GM13976 (cell line): ENCODE results near the gene OCLN.
"Not testable (repeated sequence)": the region's sequence is repeated elsewhere in the genome, so short reads cannot be mapped to it uniquely, and the experiment has no call there.

Experiments
- DNase-seq: peaks from one replicate; pipeline ENCODE4 v3.0.0; 2012; ENCODE audit warnings: low spot score
- in situ Hi-C: fragments of 300-500 bp; cut with MboI; formaldehyde crosslinking; loops from one replicate; pipeline ENCODE4 v1.12.0; 2022; ENCODE audit warnings: low sequenced_read_pairs, mixed read lengths, inconsistent platforms; ENCODE audit not compliant: unreplicated experiment
- TF ChIP-seq, protein P1 (sequence below): IDR thresholded peaks from 2 replicates; pipeline ENCODE4 v1.5.1; 2012; ENCODE audit warnings: borderline replicate concordance, mild to moderate bottlenecking; ENCODE audit not compliant: insufficient read depth; ENCODE audit errors: extremely low read depth, missing control alignments, control extremely low read depth

The OCLN gene

DNA sequence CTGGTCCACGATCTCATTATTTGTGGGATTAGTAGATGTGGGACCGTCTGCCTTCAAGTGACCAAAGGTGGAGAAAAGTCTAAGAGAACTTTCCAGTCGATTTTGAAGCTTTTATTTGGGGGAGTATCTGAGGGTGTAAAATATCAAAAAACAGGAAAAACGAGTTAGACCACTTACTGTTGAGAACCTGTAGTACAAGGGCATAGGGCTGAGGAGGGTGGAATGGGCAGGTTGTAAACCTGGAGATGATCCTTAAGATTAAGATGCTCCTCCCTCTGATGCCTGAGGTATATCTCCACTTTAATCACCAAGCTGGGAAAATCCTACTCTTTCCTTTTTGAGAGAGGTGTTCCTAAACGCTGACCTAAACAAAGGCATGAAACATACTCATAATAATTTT lies 35.4 kb downstream of the OCLN start:
- DNase-seq, result no peak
- TF ChIP-seq, protein P1, sequence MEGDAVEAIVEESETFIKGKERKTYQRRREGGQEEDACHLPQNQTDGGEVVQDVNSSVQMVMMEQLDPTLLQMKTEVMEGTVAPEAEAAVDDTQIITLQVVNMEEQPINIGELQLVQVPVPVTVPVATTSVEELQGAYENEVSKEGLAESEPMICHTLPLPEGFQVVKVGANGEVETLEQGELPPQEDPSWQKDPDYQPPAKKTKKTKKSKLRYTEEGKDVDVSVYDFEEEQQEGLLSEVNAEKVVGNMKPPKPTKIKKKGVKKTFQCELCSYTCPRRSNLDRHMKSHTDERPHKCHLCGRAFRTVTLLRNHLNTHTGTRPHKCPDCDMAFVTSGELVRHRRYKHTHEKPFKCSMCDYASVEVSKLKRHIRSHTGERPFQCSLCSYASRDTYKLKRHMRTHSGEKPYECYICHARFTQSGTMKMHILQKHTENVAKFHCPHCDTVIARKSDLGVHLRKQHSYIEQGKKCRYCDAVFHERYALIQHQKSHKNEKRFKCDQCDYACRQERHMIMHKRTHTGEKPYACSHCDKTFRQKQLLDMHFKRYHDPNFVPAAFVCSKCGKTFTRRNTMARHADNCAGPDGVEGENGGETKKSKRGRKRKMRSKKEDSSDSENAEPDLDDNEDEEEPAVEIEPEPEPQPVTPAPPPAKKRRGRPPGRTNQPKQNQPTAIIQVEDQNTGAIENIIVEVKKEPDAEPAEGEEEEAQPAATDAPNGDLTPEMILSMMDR, result no peak
- in situ Hi-C loops, result no loop called here

DNA sequence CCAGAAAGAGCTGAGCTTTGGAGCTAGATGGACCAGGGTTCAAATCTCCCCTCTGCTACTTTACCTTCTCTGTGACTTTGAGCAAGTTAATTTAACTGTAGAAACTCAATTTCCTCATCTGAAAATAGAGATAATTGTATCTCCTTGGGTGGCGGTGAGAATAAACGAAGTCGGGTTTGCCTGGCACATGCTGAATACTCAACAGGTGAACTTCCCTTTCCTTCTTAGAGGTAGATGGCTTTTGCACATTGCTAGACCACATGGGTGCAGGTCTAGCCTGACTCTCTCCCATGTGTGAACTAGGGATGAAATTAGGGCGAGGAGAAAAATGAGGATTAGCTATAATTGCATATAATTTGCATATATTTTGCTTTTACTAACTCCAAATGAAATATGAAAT lies 36.0 kb downstream of the OCLN start:
- in situ Hi-C loops, result no loop called here
- TF ChIP-seq, protein P1, result no peak
- DNase-seq, result no peak

DNA sequence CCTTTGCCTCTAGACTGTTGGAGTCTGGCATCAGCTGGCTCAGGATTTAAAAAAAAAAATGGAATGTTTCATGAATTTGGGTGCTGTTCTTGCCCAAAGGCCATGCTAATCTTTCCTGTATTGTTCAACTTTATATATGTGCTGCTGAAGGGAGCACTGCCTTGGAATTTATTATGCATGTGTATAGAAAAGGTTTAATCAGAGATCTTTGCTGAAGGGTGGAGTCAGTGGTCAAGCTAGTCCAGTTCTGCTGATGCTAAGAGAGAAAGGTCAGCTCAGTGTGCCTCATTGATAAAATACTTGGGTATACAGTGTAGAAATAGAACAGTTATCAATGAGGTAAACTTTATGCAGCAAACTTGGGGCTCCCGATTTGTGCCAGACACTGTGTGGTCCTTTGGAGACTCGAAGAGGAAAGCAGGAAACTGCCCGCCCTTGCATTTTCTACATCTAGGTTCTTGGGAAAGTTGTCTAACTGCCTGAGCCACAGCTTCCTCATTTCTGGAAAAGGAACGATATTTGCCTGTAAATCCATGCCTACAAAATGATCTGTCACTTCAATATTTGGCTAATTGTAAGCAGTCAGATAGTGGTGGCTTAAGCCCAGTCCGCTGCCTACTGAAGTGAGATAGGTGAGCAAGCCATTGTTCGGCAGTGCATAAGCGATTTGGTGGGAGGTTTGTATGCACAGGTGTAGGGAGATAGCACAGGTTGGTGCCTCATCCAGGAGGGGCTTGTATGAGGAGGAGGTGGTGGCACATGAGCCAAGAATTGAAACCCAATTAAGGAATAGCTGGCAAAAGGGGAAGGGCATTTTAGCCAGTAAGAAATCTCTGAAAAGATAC lies 38.2 kb downstream of the OCLN start:
- TF ChIP-seq, protein P1, result no peak
- no peak for DNase-seq
- in situ Hi-C loops, result no loop called here

DNA sequence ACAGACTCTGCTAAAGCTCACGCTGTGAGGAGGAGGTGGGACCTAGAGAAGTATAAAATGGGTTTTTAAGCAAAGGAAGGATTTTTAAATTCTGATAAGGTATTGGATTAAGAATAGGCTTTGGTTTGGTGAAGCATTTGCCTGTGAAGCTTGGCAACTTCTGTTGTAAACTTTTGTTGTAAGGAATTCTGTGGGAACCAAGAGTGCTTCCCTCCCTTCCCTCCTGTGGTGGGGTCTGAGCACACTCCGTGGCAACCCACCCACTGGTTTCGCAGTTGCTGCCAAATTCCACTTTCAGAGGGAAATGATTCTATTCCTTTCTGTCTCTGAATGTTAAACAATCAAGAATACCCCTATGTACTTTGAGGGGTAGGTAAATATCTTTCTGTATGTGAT lies 38.8 kb downstream of the OCLN start:
- DNase-seq, result no peak
- TF ChIP-seq, protein P1, result no peak
- in situ Hi-C loops, result no loop called here

DNA sequence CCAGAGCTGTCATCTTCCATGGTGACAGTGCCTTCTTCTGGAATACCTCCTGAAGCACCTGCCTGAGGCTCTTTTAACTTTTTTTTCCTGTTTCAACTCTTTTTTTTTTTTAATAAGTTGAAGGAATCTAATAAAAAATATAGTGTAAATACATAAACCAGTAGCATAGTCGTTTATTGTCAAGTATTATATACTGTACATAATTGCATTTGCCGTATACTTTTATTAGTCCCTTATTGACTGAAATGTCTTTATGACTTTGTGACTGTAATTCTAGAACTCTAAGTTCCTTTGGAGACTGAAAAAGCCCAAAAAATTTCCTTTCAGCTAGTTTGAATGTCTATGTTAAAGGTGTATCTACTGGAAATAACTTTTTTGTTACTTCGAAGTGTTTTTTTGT lies 45.3 kb downstream of the OCLN start:
- in situ Hi-C loops, DNase-seq: not testable (repeated sequence)

DNA sequence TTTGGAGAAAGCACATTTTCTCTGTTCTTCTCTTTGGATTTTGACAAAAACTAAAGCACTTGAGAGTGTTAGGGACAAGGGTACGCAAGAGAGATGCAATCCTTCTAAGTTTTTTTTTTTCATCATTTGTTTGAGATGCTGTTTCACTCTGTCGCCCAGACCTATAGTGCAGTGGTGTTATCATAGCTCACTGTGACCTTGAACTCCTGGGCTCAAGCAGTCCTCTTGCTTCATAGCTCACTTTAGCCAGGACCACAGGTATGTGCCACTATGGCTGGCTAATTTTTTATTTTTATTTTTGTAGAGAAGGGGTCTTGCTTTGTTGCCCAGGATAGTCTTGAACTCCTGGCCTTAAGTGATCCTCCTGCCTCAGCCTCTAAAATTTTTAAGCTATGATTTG lies 46.1 kb downstream of the OCLN start:
- in situ Hi-C loops, DNase-seq: not testable (repeated sequence)

DNA sequence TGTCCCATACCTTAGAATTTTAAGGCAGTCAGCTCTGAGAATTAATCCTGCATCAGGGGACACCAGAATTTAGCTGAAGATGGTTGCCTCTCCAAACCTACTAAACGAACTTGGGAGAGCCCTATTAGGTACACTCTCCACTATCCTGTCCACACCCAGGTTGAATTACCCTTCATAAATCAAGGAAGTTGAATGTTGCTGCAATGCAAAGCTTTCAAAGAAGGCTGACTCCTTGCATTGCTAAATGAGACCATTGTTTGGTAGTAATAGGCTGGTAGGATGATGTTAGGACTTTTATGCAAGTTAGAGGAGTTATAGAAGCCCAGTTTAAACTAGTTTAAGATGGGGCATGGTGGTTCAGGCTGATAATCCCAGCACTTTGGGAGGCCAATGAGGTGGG lies 48.8 kb downstream of the OCLN start:
- in situ Hi-C loops, DNase-seq: not testable (repeated sequence)

DNA sequence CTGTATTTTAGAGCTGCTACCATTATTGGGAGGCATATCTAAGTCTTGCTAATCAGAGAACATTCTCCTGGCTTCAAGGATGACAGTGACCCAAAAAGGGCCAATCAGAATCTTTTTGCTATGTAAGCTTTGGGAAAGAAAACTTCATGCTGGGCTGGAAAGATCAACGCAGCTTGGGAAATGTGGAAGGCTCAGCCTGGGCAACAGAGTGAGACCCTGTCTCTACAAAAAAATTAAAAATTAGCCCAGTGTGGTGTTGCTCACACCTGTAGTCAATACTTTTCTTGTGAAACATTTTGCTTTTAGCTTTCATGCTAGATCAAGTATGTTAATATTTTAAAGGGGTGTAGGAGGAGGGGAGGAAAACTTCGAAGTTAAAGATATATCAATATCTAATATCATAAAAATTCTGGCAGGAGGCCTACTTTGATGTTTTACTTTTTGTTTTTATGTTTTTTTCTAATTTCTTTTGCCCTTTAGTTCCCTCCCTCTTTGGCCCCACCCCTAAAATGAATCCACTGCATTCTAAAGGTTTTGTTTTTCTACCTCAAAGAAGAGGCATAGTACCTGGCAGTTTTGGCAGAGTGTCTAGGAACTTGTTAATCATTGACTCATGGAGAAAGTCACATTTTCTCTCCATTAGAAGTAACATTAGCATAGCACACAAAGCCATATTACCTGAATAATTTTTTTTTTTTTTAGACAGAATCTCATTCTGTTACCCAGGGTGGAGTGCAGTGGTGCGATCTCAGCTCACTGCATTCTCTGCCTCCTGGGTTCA lies 50.4 kb downstream of the OCLN start:
- DNase-seq, in situ Hi-C loops: not testable (repeated sequence)

DNA sequence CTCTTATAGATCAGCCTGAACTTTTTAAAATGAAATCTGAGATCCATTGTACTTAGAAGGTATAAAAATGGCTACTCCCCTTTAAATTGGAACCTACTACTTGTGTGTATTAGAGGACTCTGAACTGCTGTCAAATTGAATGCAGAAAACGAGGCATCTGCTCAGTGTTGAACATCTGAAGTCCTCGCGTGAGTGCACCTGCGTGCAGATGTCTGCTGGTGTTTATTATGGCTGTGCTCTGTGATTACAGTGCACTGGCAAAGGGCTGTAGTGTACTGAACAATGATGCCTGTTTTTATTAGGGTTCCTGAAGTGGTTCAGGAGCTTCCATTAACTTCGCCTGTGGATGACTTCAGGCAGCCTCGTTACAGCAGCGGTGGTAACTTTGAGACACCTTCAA lies 52.0 kb downstream of the OCLN start:
- DNase-seq, in situ Hi-C loops: not testable (repeated sequence)

DNA sequence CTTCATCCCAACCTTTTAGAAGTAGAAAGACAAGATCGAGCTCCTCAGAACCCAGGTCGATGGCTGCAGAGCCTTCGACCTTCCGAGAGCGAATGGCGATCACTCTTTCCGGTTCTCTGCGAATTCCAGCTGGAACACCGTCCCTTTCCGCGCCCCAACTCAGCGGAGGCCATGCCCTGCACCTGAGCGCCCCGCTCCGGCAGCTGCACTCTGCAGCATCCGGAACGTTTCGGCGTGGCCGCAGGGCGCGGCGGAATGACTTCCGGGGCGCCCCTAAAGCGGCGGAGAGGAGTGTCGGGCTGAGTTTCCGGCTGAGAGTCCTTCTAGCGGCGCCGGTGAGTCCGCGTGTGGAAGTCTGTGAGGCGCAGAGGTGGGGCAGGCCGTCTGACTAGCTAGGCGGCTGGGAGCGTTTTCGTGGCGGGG lies 67.3 kb downstream of the OCLN start, which contains the start of gene GTF2H2C:
Gene GTF2H2C, plus strand, starts transcription at position 284 of the 423 bp plus-strand sequence. CDS start 4,942 bp downstream, outside the sequence.
- DNase-seq, in situ Hi-C loops: not testable (repeated sequence)

DNA sequence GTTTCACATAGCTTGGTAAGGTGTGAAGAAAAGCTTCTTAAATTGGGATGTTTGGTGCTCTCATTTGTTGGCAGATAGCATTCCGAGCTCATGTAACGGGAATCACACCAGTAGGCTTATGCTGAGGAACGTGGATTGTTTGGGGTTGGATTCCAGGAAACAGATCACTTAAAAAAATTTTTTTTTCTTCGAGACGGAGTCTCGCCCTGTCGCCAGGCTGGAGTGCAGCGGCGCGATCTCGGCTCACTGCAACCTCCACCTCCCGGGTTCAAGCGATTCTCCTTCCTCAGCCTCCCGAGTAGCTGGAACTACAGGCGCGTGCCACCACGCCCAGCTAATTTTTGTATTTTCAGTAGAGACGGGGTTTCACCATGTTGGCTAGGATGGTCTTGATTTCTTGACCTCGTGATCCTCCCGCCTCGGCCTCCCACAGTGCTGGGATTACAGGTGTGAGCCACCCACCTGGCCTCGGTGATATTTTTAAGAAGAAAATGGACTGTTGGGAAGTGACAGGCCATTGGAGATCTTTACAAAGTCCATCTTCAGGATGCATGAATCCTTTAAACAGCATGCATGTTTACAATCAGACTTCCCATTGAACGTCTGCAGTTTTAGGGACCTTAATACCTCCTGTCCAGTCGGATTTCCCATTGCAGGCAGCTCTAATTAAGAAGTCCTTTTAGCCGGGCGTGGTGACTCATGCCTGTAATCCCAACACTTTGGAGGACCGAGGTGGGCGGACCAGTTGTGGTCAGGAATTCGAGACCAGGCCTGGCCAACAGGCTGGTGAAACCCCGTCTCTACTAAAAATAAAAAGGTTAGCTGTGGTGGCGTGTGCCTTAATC lies 68.2 kb downstream of the OCLN start:
- DNase-seq, in situ Hi-C loops: not testable (repeated sequence)

DNA sequence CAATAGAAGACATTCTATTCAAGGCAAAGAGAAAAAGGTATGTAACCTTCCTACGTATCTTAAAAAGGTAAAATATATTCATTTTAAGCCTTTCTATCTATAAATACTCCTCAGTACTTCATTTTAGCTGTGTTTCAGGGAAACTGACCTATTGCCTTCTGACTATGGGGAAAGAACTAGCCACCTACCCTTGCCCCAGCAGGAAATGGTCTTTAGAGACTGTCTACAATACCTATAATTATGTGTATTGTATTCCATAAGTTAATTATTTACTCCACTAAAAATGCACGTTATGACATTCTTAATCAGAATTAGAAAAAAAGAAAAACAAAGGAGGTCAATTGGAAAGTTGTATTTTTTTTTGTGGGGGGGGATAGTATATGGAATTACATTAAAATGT lies 73.6 kb downstream of the OCLN start:
- DNase-seq, in situ Hi-C loops: not testable (repeated sequence)

DNA sequence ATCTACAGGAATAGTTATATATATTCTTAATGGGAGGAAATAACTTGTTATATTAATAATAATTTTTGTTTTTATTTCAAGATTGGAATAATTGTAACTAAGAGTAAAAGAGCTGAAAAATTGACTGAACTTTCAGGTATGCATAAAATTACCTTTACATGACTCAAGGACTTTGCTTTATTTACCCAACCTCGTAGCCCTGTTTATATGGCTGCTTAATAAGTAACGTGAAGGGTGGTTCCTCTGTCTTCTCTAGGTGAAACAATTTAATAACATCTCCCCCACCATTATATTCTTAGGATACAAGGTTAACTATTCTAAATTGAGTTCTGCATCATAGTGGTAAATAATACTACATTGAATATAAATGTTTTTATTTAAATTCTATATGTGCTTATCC lies 75.5 kb downstream of the OCLN start:
- in situ Hi-C loops, DNase-seq: not testable (repeated sequence)
